RWPE2 (cell line): ENCODE measurements around the gene CLBA1.

Experiments
- ATAC-seq: fragments of 200-7000 bp; cut with Tn5 transposase; 3 replicates; pipeline ENCODE4 v1.9.1; 2021; ENCODE audit warnings: low read depth
- DNase-seq: peaks from one replicate; pipeline ENCODE4 v3.0.0-alpha.2; 2020; ENCODE audit warnings: low spot score
- H3K27ac ChIP-seq: fragments of 450-650 bp; 2 replicates; pipeline ENCODE4 v1.5.1; 2017; ENCODE audit warnings: mild to moderate bottlenecking; ENCODE audit not compliant: poor library complexity, severe bottlenecking
- H3K27me3 ChIP-seq: fragments of 250-450 bp; sonication (Bioruptor Pico); 2 replicates; pipeline ENCODE4 v1.5.1; 2021; ENCODE audit warnings: mild to moderate bottlenecking, moderate library complexity; ENCODE audit not compliant: insufficient read depth, poor library complexity, severe bottlenecking
- H3K36me3 ChIP-seq: fragments of 250-450 bp; sonication (Bioruptor Pico); 2 replicates; pipeline ENCODE4 v1.5.1; 2020; ENCODE audit warnings: low read depth, mild to moderate bottlenecking, moderate library complexity
- H3K4me1 ChIP-seq: fragments of 250-450 bp; sonication (Bioruptor Pico); 2 replicates; pipeline ENCODE4 v1.5.1; 2021; ENCODE audit warnings: mild to moderate bottlenecking, moderate library complexity; ENCODE audit not compliant: insufficient read depth, poor library complexity, severe bottlenecking
- H3K4me3 ChIP-seq: fragments of 250-450 bp; sonication (Bioruptor Pico); 2 replicates; pipeline ENCODE4 v1.5.1; 2021; ENCODE audit warnings: mild to moderate bottlenecking, moderate library complexity; ENCODE audit not compliant: severe bottlenecking
- H3K9me3 ChIP-seq: fragments of 250-450 bp; sonication (Bioruptor Pico); 2 replicates; pipeline ENCODE4 v1.5.1; 2021; ENCODE audit warnings: mild to moderate bottlenecking, moderate library complexity; ENCODE audit not compliant: severe bottlenecking
- CTCF ChIP-seq: fragments of 450-650 bp; IDR thresholded peaks from one replicate; pipeline ENCODE4 v1.5.1; 2017; ENCODE audit warnings: mild to moderate bottlenecking, moderate library complexity; ENCODE audit not compliant: poor library complexity, severe bottlenecking

CLBA1 gene

GRCh38 chr14:105014631-105015030 lies 29.0 kb downstream of the CLBA1 start:
- TF ChIP-seq CTCF = no peak
- no peak overlapping the region for H3K4me3 ChIP-seq

DNA sequence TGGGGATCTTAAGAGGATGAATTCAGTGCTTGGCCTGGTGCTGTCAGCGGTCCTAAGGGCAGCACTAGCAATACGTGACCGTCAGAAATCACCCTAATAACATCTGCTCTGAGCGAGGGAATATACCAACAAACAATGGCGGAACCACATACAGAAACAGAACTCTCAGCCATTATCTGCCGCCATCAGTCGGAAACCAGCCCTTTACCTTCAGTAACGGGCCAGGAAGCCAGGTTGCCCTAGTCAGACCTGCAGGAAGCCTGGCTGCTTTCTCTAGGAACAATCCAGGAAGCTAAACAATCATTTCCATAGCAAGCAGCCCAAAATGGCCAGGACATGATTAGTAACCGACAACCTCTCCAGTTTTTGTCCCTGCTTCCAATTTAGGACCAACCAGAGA lies 29.7 kb downstream of the CLBA1 start:
- ATAC-seq = no peak
- peak overlapping the region; percentile 100 for H3K27ac ChIP-seq
- peaks cover 60% of the 10 kb centered on the region for H3K4me1 ChIP-seq

More at GRCh38 chr14:105014631-105015030, 29.0 kb downstream of the CLBA1 start:
- DNase-seq = no peak
- ATAC-seq = no peak
- no peaks in the 10 kb centered on the region for H3K9me3 ChIP-seq
- peaks cover 60% of the 10 kb centered on the region for H3K4me1 ChIP-seq
- H3K27ac ChIP-seq = peak overlapping the region; percentile 100
- peaks cover 97% of the 10 kb centered on the region for H3K36me3 ChIP-seq
- no peaks in the 10 kb centered on the region for H3K27me3 ChIP-seq

DNA sequence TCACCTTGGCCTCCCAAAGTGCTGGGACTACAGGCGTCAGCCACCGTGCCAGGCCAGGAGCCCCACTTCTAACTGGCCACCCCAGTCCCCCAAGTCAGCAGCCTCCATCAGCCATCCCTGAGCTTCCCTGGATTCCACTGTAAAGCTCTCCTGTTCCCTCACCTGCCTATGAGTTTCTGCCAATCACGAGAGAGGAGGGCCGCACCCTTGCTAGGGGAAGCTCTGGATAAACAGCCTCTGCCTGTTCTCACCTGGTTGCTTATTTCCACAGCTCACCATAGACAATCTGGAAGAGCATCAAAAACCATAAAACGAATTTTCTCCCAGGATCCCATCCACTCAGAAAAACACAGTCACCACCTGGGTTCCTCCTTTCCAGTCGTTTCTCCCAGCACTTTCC lies 30.3 kb downstream of the CLBA1 start:
- Histone ChIP-seq H3K4me1 (peaks cover 60% of the 10 kb centered on the region), H3K27me3 (no peaks in the 10 kb centered on the region), H3K36me3 (peaks cover 92% of the 10 kb centered on the region), H3K9me3 (no peaks in the 10 kb centered on the region), H3K27ac (peak overlapping the region; percentile 100), H3K4me3 (no peak overlapping the region)
- ATAC-seq (no peak), DNase-seq (no peak)
- no peak for TF ChIP-seq CTCF

More for the DNA sequence above, 29.7 kb downstream of the CLBA1 start:
- Histone ChIP-seq H3K9me3 (no peaks in the 10 kb centered on the region), H3K4me3 (no peak overlapping the region), H3K27me3 (no peaks in the 10 kb centered on the region), H3K36me3 (peaks cover 97% of the 10 kb centered on the region)
- TF ChIP-seq CTCF = no peak
- no peak for DNase-seq

GRCh38 chr14:105018414-105018813 lies 32.8 kb downstream of the CLBA1 start:
- Histone ChIP-seq H3K36me3 (peaks cover 72% of the 10 kb centered on the region), H3K4me1 (peaks cover 68% of the 10 kb centered on the region)

More at GRCh38 chr14:105018414-105018813, 32.8 kb downstream of the CLBA1 start:
- H3K9me3 ChIP-seq = no peaks in the 10 kb centered on the region
- no peak for ATAC-seq
- peak overlapping the region; percentile 1 for H3K4me3 ChIP-seq
- no peak for TF ChIP-seq CTCF
- no peak for DNase-seq
- peak overlapping the region; percentile 100 for H3K27ac ChIP-seq
- H3K27me3 ChIP-seq = no peaks in the 10 kb centered on the region
